ENCODE data around the gene FHAD1.

The FHAD1 gene

GRCh38 chr1:15331180-15331579, 84.2 kb downstream of the FHAD1 start:
- H3K36me3 Mint-ChIP-seq (ENCODE audit: low read depth) = peaks cover 4% of the 10 kb centered on the region
- no peak overlapping the region for H3K4me3 Mint-ChIP-seq
- no peaks in the 10 kb centered on the region for H3K9me3 Mint-ChIP-seq
- H3K27ac Mint-ChIP-seq = no peak overlapping the region
- H3K27me3 Mint-ChIP-seq (ENCODE audit: low read depth, poor library complexity) = peaks cover 6% of the 10 kb centered on the region
- H3K4me1 Mint-ChIP-seq = peaks cover 51% of the 10 kb centered on the region
- TF ChIP-seq CTCF (IDR thresholded peaks at IDR 0.05) = no peak
- DNase-seq = no peak

- H3K4me3 Mint-ChIP-seq = no peak overlapping the region
- peaks cover 50% of the 10 kb centered on the region for H3K4me1 Mint-ChIP-seq
- no peak overlapping the region for H3K27ac Mint-ChIP-seq
- DNase-seq = no peak
- peaks cover 6% of the 10 kb centered on the region for H3K27me3 Mint-ChIP-seq (ENCODE audit: low read depth, poor library complexity)
- TF ChIP-seq CTCF (IDR thresholded peaks at IDR 0.05) = no peak
- no peaks in the 10 kb centered on the region for H3K9me3 Mint-ChIP-seq
- H3K36me3 Mint-ChIP-seq (ENCODE audit: low read depth) = peaks cover 4% of the 10 kb centered on the region
Measured at GRCh38 chr1:15331734-15332133, 84.7 kb downstream of the FHAD1 start.

GRCh38 chr1:15332525-15332924, 85.5 kb downstream of the FHAD1 start:
- Mint-ChIP-seq H3K4me3 (no peak overlapping the region), H3K9me3 (no peaks in the 10 kb centered on the region), H3K4me1 (peaks cover 48% of the 10 kb centered on the region), H3K27me3 (ENCODE audit: low read depth, poor library complexity) (peaks cover 6% of the 10 kb centered on the region), H3K36me3 (ENCODE audit: low read depth) (peaks cover 4% of the 10 kb centered on the region), H3K27ac (no peak overlapping the region)
- TF ChIP-seq CTCF (IDR thresholded peaks at IDR 0.05) = no peak
- no peak for DNase-seq

DNA sequence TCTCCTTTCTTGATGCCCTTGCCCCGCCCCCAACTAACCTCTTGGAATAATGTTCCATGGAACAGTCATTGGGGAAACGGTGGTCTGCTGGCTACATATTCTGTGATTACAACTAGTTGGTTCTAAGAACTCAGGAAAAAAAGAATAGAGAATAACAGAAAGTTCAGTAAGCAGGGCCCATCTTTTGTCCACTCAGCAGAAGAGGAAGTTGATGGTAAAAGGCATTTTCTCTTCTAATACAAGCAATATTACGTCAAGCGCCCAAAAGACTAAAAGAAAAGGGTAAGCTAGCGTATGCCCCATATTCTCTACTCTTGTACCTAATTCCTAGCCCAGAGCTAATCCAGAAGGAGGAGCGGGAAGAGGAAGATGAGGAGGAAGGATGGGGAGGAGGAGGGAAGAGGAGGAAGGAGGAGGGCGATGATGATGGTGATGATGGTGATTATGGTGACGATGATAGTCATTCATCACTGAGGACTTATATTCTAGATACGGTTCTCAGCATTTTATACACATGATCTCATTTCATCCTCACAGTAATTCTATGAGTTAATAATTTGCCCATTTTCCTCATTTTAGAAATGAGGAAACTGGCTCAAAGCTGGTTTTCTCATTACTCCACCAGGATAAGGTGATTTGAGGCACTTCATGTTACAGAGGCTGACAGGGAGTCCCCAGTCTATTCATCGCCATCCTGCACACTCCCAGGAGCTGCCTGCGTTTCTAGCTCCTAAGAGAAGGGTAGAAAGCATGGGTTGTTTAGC, 86.1 kb downstream of the FHAD1 start:
- no peak for DNase-seq
- H3K36me3 Mint-ChIP-seq (ENCODE audit: low read depth) = peaks cover 4% of the 10 kb centered on the region
- peak overlapping the region; percentile 39 for H3K27ac Mint-ChIP-seq
- H3K4me1 Mint-ChIP-seq = peaks cover 50% of the 10 kb centered on the region
- H3K27me3 Mint-ChIP-seq (ENCODE audit: low read depth, poor library complexity) = peaks cover 7% of the 10 kb centered on the region
- no peak for TF ChIP-seq CTCF (IDR thresholded peaks at IDR 0.05)
- peaks cover 1% of the 10 kb centered on the region for H3K9me3 Mint-ChIP-seq
- H3K4me3 Mint-ChIP-seq = no peak overlapping the region

- no peak overlapping the region for H3K27ac Mint-ChIP-seq
Measured at GRCh38 chr1:15334995-15335394, 88.0 kb downstream of the FHAD1 start.

More at GRCh38 chr1:15334995-15335394, 88.0 kb downstream of the FHAD1 start:
- TF ChIP-seq CTCF (IDR thresholded peaks at IDR 0.05) = no peak
- H3K4me1 Mint-ChIP-seq = peaks cover 42% of the 10 kb centered on the region
- peaks cover 12% of the 10 kb centered on the region for H3K27me3 Mint-ChIP-seq (ENCODE audit: low read depth, poor library complexity)
- H3K9me3 Mint-ChIP-seq = peaks cover 11% of the 10 kb centered on the region
- peaks cover 4% of the 10 kb centered on the region for H3K36me3 Mint-ChIP-seq (ENCODE audit: low read depth)
- no peak overlapping the region for H3K4me3 Mint-ChIP-seq
- DNase-seq = no peak
